Measurements from ENCODE around the gene DNAJC7. TPM values are rescaled to one million over a fixed set of nuclear protein-coding genes. Genes with fewer than 3 reads are reported as not detected.

The DNAJC7 gene
- total and polyA plus RNA-seq, 9 donors, result 58.3 to 113 (median 97.7) TPM

DNA sequence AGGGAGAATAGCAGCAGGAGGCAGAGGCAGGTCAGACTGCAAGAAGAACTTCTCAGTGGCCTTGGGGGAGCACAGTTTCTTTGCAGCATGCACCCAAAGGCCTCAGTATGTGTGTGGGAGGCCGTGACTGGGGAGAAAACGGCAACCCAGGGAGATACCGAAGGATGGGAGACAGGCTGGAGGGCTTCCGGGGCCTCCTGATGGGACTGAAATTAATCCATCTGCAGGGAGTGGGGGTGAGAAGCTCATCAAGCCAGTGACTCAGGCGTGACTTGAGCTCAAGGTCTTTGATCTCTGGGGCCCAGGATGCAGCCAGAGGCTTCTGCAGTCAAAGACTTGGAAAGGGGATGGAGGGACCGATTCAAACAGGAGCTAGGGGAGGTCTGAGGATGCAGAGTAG lies 38.3 kb upstream of the DNAJC7 start:
- Histone ChIP-seq H3K4me1 (ENCODE audit: control insufficient read depth, insufficient read depth, low read length) (peaks cover 9% of the 10 kb centered on the region), H3K36me3 (ENCODE audit: control insufficient read depth, insufficient read depth, low read length) (no peaks in the 10 kb centered on the region), H3K27ac (ENCODE audit: low read length) (no peak overlapping the region), H3K9me3 (replicated peaks; ENCODE audit: control insufficient read depth, low read depth, low read length) (no peaks in the 10 kb centered on the region), H3K4me3 (ENCODE audit: low read length) (no peak overlapping the region), H3K27me3 (ENCODE audit: control insufficient read depth, insufficient read depth, low read length) (peaks cover 36% of the 10 kb centered on the region)
- 35% methylated on average over 4 of the region's 6 CpGs for WGBS (ENCODE audit: insufficient coverage)
- DNase-seq, result no peak

DNA sequence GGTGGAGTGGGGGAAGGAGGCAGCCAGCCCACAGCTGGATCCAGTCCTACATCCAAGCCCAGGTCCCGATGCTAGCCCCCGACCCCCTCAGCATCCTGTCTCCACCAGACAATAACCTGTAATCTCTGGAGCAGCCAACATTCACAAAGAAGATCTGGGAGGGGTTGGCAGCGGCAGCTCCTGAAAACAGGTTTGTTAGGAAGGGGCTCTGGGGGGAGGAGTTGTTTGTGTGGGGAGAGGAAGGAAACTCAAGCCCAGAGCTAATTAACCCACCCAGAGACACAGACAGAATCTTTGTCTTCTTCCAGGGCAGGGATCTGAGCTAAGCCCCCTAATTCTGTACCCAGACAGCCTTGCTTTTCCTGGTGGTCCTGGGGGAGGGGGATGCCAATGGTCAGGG lies 37.8 kb upstream of the DNAJC7 start:
- Histone ChIP-seq H3K9me3 (replicated peaks; ENCODE audit: control insufficient read depth, low read depth, low read length) (no peaks in the 10 kb centered on the region), H3K27ac (ENCODE audit: low read length) (no peak overlapping the region), H3K27me3 (ENCODE audit: control insufficient read depth, insufficient read depth, low read length) (peaks cover 36% of the 10 kb centered on the region), H3K36me3 (ENCODE audit: control insufficient read depth, insufficient read depth, low read length) (no peaks in the 10 kb centered on the region), H3K4me1 (ENCODE audit: control insufficient read depth, insufficient read depth, low read length) (peaks cover 11% of the 10 kb centered on the region), H3K4me3 (ENCODE audit: low read length) (no peak overlapping the region)
- DNase-seq, result no peak
- WGBS (ENCODE audit: insufficient coverage), result no CpG with 5 or more reads among the region's 3 CpGs

DNA sequence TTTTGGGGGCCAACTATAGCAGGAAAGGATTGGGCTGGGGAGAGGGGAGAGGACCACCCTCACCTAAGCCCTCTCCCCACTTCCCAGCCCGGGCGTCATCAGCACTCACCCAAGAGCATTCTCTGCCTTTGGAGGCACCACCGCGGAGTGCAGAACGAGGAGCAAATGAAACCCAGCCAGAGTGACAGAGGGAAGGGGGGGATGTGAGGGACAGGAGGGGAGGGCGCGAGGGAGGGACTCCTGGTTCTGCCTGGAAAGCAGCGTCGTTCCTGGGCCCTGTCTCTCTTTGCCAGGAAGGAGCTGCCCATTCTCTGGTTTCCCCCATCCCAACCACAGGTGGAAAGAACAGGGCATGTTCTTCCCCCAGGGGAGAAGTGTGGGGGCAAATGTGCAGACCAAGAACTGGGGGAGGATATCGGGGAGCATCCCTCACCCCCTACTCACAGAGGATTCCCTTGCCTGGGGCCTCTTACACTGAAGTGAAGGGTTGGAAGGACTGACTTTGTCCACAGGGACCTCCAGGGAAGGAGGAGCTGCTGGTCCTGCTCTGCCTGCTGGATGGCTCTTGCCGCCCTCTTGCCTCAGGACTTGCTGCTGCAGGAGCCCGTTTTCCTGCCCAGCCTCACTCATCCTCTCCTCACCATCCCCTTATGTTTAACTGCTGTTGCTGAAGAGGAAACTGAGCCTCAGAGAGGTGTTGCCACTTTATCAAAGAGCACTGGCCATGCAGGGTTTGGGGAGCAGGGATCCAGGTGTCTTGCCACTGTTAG lies 36.7 kb upstream of the DNAJC7 start:
- peaks cover 18% of the 10 kb centered on the region for H3K4me1 ChIP-seq (ENCODE audit: control insufficient read depth, insufficient read depth, low read length)
- no peak for DNase-seq
- H3K4me3 ChIP-seq (ENCODE audit: low read length), result no peak overlapping the region
- H3K27ac ChIP-seq (ENCODE audit: low read length), result no peak overlapping the region
- no CpG with 5 or more reads among the region's 12 CpGs for WGBS (ENCODE audit: insufficient coverage)
- H3K27me3 ChIP-seq (ENCODE audit: control insufficient read depth, insufficient read depth, low read length), result peaks cover 36% of the 10 kb centered on the region
- no peaks in the 10 kb centered on the region for H3K36me3 ChIP-seq (ENCODE audit: control insufficient read depth, insufficient read depth, low read length)
- H3K9me3 ChIP-seq (replicated peaks; ENCODE audit: control insufficient read depth, low read depth, low read length), result no peaks in the 10 kb centered on the region

DNA sequence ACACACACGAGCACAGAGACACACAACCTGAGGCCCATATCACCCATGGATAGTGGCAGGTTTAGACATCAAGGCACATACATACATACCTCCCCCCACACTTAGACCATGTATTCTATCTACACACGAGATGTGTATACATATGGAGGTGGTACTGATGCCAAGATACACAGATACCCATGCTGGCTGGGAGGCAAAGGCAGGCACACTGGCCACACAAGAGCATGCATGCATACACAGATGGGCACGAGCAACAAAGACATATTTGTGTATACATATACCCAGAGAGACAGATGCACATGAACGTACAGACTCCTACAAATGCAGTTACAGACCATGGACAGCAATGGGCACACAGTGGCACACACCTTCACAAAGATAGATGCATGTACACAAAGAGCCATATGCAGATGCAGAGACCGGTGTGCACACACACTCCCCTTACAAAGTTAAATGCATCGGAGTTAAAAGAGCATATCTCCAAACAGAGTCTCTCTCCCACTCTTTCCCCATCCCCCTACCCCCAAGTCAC lies 35.2 kb upstream of the DNAJC7 start:
- H3K27ac ChIP-seq (ENCODE audit: low read length), result no peak overlapping the region
- H3K4me1 ChIP-seq (ENCODE audit: control insufficient read depth, insufficient read depth, low read length), result peaks cover 18% of the 10 kb centered on the region
- H3K4me3 ChIP-seq (ENCODE audit: low read length), result no peak overlapping the region
- H3K9me3 ChIP-seq (replicated peaks; ENCODE audit: control insufficient read depth, low read depth, low read length), result no peaks in the 10 kb centered on the region
- no peaks in the 10 kb centered on the region for H3K36me3 ChIP-seq (ENCODE audit: control insufficient read depth, insufficient read depth, low read length)
- H3K27me3 ChIP-seq (ENCODE audit: control insufficient read depth, insufficient read depth, low read length), result peaks cover 36% of the 10 kb centered on the region
- 79% methylated on average over 2 of the region's 6 CpGs for WGBS (ENCODE audit: insufficient coverage)
- no peak for DNase-seq

DNA sequence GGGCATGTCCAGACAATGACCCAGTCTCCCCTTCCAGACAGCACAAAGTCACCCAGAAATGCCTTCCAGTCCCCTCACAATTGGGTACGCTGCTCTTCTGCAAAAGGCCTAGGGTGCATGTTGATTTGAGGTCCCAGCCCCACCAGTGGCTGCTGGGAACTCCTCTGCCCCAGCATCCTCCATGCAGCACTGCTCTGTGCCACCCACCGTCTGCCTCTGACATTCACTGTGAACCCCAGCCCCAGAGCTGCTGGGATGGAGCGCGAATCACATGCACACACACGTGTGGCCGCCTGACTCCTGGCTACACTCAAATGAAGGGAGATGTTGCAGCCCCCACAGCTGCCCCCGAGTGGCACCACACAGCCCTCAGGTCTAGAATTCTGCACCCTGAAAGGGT lies 34.4 kb upstream of the DNAJC7 start:
- 98% methylated on average over 6 of the region's 7 CpGs for WGBS (ENCODE audit: insufficient coverage)
- no peak for DNase-seq
- peaks cover 18% of the 10 kb centered on the region for H3K4me1 ChIP-seq (ENCODE audit: control insufficient read depth, insufficient read depth, low read length)

DNA sequence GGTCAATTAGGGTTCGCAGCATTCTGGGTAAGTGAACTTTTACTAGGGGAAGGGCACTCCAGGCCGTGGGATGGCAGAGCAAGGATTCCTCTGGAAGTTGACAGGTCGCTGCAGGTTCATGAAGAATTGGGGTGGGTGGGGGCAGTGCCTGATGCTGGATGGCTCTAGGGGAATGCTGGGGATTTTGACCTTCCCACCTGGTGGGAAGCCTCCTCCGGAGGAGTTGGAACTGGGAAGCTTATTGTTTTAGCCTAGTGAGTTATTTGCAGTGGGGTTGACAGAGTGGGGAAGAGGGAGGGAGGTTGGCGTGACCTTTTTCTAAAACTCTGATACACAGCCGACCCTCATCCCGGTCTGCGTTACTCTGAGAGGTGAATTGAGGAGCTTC lies 33.8 kb upstream of the DNAJC7 start:
- DNase-seq, result no peak
- H3K27me3 ChIP-seq (ENCODE audit: control insufficient read depth, insufficient read depth, low read length), result peaks cover 34% of the 10 kb centered on the region
- H3K4me1 ChIP-seq (ENCODE audit: control insufficient read depth, insufficient read depth, low read length), result peaks cover 18% of the 10 kb centered on the region
- H3K9me3 ChIP-seq (replicated peaks; ENCODE audit: control insufficient read depth, low read depth, low read length), result no peaks in the 10 kb centered on the region
- H3K27ac ChIP-seq (ENCODE audit: low read length), result no peak overlapping the region
- WGBS (ENCODE audit: insufficient coverage), result 32% methylated on average over 4 of the region's 8 CpGs
- peak overlapping the region; percentile 27 for H3K4me3 ChIP-seq (ENCODE audit: low read length)
- H3K36me3 ChIP-seq (ENCODE audit: control insufficient read depth, insufficient read depth, low read length), result no peaks in the 10 kb centered on the region

More for the DNA sequence above, 34.4 kb upstream of the DNAJC7 start:
- Histone ChIP-seq H3K4me3 (ENCODE audit: low read length) (no peak overlapping the region), H3K27me3 (ENCODE audit: control insufficient read depth, insufficient read depth, low read length) (peaks cover 36% of the 10 kb centered on the region), H3K36me3 (ENCODE audit: control insufficient read depth, insufficient read depth, low read length) (no peaks in the 10 kb centered on the region), H3K27ac (ENCODE audit: low read length) (no peak overlapping the region), H3K9me3 (replicated peaks; ENCODE audit: control insufficient read depth, low read depth, low read length) (no peaks in the 10 kb centered on the region)

DNA sequence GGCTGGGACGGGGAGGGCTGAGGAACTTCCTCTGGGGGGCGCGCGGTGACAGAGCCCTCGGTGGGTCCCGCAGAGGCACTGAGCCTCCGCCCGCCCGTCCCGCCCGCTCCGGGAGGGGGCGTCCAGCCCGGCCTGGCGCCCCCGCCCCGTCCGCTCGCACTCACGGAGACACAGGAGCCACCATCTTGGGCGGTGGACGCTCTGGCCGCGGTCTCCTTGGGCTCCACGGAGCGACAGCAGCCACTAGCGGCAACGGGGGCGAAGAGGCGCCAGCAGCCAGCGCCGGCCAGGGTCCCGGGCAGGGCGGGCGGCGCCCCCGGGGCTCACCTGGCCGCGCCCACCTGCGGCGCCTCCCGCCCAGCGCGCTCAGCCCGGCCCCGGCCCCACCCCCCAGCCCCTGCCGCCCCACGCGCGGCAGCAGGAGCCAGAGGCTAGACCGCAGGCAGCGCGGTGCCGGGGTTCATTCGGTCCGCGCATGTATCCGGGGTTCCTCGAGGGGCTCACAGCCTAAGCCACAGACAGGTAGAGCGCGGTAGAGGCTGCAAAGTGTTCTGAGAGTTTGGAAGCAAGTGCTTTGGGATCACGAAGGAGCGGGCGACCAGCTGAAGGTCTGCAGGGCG lies 33.3 kb upstream of the DNAJC7 start, which contains the start of gene C17orf113:
Gene C17orf113, minus strand, starts transcription at position 209 of the 620 bp plus-strand sequence. CDS start 7,225 bp downstream, outside the sequence.
- no peaks in the 10 kb centered on the region for H3K9me3 ChIP-seq (replicated peaks; ENCODE audit: control insufficient read depth, low read depth, low read length)
- H3K36me3 ChIP-seq (ENCODE audit: control insufficient read depth, insufficient read depth, low read length), result no peaks in the 10 kb centered on the region
- DNase-seq, result peak; percentile 73
- H3K27me3 ChIP-seq (ENCODE audit: control insufficient read depth, insufficient read depth, low read length), result peaks cover 32% of the 10 kb centered on the region
- under 1% methylated on average over 60 of the region's 65 CpGs for WGBS (ENCODE audit: insufficient coverage)
- peak within 1 kb of the TSS; percentile 70 for H3K4me3 ChIP-seq (ENCODE audit: low read length)
- no peak within 1 kb of the TSS for H3K27ac ChIP-seq (ENCODE audit: low read length)
- H3K4me1 ChIP-seq (ENCODE audit: control insufficient read depth, insufficient read depth, low read length), result peaks cover 18% of the 10 kb centered on the region

DNA sequence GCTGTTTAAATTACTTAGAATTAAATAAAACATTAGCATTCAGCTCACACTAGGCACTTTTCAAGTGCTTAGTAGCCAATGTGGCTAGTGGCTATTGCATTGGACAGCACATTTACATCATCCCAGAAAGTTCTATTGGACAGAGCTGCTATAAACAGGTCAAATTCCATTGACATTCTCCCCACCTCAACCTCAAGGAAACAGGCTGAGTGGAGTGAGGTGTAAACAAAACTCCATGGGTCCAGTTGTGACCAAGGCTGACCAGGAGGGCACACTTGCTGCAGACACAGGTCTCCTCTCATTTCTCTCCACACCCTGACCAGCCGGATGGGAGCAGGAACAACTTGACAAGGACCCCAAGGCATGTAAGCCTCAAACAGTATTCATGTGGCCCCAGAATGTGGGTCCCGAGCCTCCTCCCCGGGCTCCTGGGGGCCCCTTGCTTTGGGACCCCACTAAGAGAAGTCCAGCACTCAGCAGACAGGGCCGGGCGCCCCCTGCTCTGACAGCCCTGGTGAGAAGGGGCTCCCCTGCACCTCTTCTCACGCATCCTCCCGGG lies 32.7 kb upstream of the DNAJC7 start:
- DNase-seq, result no peak
- 0% methylated on average over 6 of the region's 7 CpGs for WGBS (ENCODE audit: insufficient coverage)
- H3K27ac ChIP-seq (ENCODE audit: low read length), result no peak overlapping the region

DNA sequence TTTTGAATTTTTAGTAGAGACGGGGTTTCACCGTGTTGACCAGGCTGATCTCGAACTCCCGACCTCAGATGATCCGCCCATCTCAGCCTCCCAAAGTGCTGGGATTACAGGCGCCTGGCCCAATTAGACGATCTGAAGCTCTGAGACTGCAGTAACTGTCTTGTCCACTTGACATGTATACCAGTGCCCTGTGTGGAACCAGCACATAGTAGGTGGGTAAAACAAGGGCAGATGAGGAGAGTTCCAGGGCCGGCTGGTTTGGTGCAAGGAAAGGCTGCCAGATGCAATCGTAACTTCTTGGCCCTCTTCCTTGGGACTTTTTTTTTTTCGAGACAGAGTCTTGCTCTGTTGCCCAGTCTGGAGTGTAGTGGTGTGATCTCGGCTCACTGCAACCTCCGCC lies 30.1 kb upstream of the DNAJC7 start:
- Histone ChIP-seq H3K4me1 (ENCODE audit: control insufficient read depth, insufficient read depth, low read length) (peaks cover 12% of the 10 kb centered on the region), H3K27ac (ENCODE audit: low read length) (no peak overlapping the region), H3K27me3 (ENCODE audit: control insufficient read depth, insufficient read depth, low read length) (peaks cover 8% of the 10 kb centered on the region), H3K9me3 (replicated peaks; ENCODE audit: control insufficient read depth, low read depth, low read length) (no peaks in the 10 kb centered on the region), H3K36me3 (ENCODE audit: control insufficient read depth, insufficient read depth, low read length) (peaks cover 7% of the 10 kb centered on the region), H3K4me3 (ENCODE audit: low read length) (no peak overlapping the region)
- WGBS (ENCODE audit: insufficient coverage), result 94% methylated on average over 7 of the region's 12 CpGs
- DNase-seq, result no peak

More for the DNA sequence above, 32.7 kb upstream of the DNAJC7 start:
- Histone ChIP-seq H3K27me3 (ENCODE audit: control insufficient read depth, insufficient read depth, low read length) (peaks cover 26% of the 10 kb centered on the region), H3K4me1 (ENCODE audit: control insufficient read depth, insufficient read depth, low read length) (peaks cover 18% of the 10 kb centered on the region), H3K9me3 (replicated peaks; ENCODE audit: control insufficient read depth, low read depth, low read length) (no peaks in the 10 kb centered on the region), H3K4me3 (ENCODE audit: low read length) (peak overlapping the region; percentile 70), H3K36me3 (ENCODE audit: control insufficient read depth, insufficient read depth, low read length) (no peaks in the 10 kb centered on the region)

DNA sequence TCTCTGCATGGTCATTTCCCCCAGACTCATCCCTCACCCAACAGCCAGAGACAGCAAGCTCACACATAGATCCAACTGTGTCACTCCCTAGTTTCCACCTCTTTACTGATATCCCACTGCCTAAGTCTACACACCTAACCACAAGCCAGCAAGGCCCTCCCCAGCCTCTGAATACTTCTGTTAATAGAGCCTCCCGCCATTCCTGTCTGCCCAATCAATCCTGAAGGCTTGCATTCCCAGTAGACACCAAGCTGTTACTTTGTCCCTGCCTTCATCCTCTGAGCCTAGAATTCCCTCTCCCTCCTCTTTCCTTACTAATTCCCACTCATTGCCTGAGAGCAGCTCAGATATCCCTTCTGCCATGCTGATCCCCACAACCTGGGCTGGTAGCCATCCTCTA lies 28.5 kb upstream of the DNAJC7 start:
- 67% methylated on average over 1 of the region's 1 CpG for WGBS (ENCODE audit: insufficient coverage)
- no peaks in the 10 kb centered on the region for H3K27me3 ChIP-seq (ENCODE audit: control insufficient read depth, insufficient read depth, low read length)
- no peak overlapping the region for H3K27ac ChIP-seq (ENCODE audit: low read length)
- peaks cover 9% of the 10 kb centered on the region for H3K4me1 ChIP-seq (ENCODE audit: control insufficient read depth, insufficient read depth, low read length)
- DNase-seq, result no peak
- no peaks in the 10 kb centered on the region for H3K9me3 ChIP-seq (replicated peaks; ENCODE audit: control insufficient read depth, low read depth, low read length)
- peaks cover 8% of the 10 kb centered on the region for H3K36me3 ChIP-seq (ENCODE audit: control insufficient read depth, insufficient read depth, low read length)
- no peak overlapping the region for H3K4me3 ChIP-seq (ENCODE audit: low read length)
